HCEC 1CT (cell line): ENCODE results near the gene TKTL1.

Source experiments
- DNase-seq: peaks from one replicate; pipeline ENCODE4 v3.0.0-alpha.2; 2017

The TKTL1 gene

DNA sequence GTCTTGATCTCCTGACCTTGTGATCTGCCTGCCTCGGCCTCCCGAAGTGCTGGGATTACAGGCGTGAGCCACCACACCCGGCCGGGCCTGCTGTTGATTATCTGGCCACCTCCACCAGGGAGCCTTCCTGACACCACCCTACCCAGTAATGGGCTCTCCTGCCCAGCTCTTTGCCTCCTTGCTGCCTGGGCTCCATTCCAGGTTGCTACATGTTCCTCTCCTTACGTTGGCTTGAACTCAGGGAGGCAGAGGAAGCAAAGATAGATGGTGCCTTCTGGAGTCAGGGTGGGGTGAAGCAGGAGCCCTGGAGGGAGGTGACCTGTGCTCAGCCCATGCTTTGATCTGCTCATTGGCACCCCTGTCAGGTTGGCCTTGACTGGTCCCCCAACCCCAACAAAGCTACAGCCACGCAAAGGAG lies 52.5 kb downstream of the TKTL1 start:
- peak; percentile 28 for DNase-seq

DNA sequence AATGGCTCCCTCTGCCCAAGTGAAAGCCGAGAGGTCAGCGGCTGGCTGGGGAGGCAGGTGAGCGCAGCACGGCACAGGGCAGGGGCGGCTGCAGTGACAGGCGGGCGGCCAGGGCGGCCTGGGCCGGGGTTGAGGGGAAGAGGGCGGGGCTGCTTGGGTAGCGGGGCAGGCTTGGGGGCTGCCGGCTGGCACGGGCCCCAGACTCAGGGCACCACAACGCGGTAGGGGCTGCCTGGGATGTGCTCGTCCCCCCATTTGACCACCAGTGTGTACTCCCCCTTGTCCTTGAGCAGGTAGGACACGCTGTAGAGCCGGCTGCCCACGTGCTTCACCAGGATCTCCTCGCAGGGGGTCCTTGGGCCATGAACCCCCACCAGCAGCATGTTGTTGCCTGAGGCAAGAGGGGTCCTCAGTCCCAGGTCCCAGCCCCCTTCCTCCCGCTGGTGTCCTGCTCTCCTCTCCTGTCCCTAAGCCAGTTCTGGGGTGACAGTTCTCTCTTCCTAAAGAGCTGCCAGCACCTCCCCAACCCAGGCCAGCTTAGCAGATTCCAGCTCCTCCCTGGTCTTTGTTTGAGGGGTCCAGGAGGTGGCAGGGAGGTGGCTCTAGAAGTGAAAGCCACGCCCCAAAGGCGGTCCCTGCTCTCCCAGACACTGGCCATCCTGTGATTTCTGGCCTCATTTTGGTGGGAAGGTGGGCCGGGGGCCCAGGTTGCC lies 53.2 kb downstream of the TKTL1 start:
- DNase-seq: peak; percentile 0

DNA sequence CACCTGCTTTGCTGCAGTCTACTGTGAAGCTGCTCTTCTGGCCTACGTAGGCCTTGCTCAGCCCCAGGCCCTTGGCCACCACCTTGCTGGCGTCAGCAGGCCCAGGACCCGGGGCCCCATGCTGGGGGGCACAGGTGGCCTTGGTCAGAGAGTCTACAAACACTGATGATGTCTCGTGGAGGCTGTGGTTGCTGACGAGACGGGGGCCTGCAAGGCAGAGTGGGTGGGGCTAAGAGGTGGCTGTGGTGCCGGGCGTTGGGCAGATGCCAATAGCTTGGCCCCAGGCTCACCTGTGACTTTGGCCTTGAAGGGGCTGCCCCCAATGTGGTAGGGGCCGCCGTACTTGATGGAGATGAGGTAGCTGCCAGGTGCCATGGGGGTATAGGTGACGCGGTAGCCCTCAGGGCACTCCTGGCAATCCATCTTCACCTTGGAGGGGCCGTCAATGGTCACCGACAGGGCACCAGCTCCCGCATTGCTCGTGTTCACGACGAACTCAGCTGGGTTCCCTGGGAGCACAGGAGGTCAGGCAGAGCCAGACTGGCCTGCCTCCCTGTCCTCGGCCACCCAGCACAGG lies 53.9 kb downstream of the TKTL1 start:
- peak; percentile 3 for DNase-seq

DNA sequence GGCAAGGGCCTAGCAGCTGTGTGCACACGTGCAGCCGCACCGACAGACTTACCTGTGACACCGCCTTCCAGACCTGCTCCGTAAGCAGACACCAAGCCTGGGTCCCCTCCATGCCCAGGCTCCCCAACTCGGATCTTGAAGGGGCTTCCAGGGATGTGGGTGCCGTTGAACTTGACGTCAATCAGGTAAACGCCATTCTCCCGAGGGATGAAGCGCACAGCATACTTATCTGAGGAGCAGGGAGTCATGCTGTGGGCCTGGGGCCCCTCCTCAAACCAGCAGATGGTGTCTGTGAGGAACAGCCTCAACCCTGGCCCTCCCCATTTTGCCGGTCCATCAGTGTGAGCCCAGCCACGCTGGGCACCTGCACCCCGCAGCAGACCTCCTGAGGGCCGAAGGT lies 54.4 kb downstream of the TKTL1 start:
- peak; percentile 0 for DNase-seq

DNA sequence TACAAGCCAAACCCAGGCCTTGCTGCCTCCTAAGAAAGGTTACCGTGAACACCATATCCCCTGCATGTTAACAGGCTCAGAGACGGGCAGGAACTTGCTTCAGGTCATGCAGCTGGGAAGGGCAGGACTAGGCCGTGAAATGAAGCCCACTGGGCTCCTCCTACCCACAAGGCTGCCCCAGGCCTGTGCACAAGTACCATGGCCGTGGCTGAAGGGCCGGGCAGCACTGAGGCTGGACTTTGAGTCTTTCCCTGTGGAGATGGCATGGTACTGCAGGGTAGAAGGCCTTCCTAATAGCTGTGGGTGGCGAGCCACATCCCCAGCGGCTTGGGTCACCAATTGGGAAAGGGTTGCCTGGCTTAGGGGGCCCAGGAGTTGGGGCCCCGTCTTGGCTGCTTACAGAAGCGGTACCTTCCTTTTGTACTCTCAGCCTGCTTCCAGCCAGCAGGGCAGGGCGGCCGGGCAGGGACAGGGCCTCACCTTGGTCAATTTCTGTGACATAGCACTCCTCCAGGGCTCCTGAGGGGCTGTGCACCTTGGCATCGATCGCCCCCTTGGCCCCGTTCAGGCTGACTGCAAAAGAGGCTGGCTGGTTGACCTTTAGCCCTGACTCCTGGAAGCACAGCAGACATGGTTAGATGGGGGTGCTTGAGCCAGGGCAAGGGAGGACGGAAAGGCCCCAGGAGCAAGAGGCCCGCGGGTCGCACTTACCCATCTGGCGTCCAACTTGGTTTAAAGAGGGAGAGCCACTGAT lies 55.0 kb downstream of the TKTL1 start:
- peak; percentile 4 for DNase-seq

DNA sequence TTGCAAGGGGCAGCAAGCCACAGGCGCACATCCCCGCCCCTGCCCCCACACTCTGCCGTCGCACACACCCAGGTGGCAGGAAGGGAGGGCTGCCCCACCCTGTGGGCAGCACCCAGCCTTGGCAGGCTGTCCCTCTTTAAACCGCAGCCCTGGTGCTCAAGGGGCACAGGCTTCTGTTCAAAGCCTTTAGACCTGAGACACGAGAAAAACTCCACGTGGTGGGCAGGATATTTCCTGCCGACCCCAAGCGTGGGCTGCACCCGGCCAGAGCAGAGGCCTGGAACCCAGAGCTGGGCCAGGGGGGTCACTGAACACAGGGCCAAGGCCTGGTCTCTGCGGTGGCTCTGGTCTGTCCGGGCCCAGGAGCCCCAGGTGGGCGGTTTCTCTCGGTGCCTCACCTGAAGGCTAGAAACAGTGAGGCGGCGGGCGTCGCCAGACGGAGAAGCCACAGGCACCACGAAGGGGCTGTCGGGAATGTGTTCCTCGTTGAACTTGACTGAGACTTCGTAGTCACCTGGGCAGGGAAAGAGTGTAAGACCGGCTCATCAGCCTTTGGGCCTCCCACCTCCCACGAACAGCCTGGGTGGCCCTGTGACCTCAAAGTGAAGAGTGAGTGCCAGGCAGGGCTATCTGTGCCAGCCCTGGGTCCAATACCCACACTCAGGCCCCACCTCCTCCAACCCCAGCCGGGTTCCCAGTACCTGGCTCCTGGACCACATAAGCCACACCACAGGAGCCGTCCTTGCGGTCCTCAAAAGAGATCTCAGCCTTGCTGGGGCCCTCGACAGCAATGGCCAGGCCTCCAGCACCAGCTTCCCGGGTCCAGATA lies 55.8 kb downstream of the TKTL1 start:
- peak; percentile 2 for DNase-seq

DNA sequence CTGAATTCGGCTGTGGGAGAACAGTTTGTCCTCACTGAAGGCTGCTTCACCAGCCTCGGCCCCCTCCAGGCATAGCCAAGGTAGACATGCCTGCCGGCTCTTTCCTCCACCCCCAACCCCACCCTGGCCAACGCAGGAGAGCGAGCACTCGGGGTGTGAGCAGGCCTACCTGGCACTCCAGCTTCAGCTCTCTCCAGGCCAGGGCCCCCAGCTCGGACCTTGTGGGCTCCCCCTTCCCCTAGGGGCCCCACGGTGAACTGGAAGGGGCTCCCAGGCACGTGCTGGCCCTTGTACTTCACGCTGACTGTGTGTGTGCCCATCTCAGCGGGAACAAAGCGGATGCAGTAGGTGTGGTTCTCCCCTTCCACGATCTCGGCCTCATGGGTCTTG lies 56.4 kb downstream of the TKTL1 start:
- peak; percentile 0 for DNase-seq

DNA sequence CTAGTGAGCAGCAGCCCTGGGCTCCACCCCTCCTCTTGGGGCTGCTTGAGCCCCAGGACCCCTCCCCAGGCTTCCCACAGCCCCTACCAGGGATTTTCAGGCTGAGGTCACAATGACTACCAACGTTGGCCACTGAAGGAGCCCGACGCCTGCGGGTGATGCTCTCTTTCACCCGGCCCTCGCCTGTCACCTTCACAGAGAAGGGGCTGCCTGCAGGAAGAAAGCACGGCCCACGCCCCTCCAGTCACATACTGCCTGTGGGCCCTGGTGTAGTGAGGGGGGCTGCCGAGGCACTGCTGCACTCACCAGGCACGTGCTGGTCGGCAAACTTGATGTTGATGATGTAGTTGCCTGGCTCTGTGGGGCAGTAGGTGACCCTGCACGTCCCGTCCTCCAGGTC lies 56.9 kb downstream of the TKTL1 start:
- DNase-seq: peak; percentile 0

DNA sequence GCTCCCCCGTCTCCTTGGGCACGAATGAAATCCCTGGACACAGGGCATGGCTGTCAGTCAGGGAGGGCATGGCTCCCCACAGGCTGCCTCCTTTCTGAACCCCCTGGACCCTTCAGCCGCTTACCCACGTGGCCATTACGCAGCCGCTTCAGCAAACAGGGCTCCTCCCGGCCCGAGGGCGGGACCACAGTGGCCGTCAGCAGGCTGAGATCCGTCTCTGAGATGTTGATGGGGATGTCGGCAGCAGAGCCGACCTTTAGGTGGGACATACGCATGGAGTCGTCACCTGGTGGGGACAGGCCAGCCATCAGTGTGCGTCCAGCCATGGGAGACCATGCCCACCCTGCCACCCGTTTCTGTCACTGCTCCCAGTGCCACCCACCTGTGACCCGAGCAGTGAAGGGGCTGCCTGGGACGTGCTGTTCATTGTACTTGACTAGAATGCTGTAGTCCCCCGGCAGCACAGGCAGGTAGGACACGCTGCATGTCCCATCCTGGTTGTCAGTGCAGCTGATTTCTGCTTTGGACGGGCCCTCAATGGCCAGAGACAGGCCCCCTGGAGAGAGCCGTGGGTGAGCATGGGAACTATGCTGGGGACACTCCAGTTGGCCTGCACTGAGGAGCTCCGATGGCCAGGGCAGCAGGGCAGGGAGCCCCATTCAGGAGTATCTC lies 57.7 kb downstream of the TKTL1 start:
- peak; percentile 1 for DNase-seq

DNA sequence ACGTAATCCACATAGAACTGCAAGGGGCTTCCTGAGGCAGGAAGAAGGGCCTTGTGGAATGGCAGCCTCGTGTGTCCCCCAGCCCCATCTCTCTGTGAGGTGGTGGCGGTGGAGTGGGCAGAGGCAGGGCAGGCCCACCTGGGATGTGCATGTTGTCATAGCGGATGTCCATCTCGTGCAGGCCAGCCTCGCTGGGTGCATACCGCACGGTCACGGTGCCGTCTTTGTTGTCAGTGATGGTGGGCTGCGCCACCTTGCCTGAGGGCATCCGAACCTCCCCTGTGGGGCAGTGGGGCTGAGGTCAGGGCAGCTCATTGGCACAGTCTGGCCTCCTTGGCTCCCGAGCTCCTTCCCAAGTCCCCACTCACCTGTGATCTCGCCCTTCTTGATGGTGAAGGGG lies 58.4 kb downstream of the TKTL1 start:
- DNase-seq: peak; percentile 1

DNA sequence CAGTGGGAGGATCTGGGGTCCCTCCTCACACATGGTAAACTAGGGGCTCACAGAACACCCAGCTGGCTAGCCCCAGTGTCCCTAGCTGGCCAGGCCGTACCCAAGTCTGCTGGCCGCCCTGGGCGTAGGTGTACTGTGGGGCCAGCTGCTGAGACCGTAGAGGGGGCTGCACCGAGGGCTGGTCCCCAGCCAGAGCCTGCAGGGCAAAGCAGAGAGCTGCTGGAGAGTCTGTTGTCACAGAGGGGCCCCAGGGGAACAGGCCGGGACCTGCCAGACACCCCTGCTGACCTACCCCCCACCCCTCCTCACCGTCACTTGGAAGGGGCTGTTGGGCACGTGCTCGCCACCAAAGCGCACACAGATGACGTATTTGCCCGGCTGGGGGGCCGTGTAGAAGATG lies 58.9 kb downstream of the TKTL1 start:
- DNase-seq: peak; percentile 1

DNA sequence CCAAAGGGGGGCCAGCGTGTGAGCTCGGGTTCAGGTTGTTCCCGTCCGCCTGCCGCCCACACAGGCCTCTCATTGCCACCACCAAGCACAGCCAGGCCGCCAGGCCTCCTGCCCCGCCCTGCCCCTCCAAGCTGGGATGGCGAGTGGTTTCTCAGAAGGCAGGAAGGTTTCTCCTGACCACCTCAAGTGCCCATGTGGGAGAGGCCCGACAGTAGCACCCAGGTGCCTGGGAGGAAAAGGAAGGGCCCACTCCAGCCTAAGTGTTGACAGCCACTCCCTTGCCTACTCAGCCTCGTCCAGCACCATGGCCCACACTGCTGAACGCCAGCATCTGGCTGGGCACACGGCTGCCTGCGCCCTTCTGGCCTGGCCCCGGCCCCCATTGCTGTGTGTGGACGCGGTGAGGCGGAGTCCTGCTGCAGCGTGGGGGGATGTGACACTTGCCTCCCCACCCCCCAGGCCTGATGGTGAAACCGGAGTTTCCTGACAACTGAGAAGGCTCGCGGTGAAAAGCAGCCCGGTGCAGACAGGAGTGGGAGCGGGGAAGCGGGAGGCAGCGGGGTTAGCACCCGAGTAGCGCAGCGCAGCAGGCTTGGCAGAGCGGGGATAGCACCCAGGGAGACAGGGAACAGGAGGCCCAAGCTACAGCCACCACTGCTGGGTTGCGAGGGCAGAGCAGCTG lies 59.6 kb downstream of the TKTL1 start:
- peak; percentile 0 for DNase-seq

DNA sequence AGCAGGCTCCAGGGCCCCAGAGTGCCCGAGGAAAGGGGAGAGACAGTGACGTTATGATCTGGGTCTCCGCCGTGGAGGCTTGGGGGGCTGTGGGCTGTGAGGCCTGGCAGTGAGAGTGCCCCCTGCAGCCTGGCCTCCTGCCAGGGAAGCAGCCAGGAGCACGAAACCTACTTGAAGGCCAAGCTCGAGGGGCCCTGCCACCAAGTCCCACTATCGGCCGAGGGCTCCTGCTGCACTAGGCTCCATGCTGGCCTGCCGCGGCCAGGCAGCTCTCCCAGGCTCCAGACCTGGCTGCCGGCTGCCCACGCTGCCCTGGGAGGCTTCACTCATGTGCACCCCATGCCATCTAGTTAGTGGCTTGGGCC lies 60.2 kb downstream of the TKTL1 start:
- DNase-seq: peak; percentile 3

DNA sequence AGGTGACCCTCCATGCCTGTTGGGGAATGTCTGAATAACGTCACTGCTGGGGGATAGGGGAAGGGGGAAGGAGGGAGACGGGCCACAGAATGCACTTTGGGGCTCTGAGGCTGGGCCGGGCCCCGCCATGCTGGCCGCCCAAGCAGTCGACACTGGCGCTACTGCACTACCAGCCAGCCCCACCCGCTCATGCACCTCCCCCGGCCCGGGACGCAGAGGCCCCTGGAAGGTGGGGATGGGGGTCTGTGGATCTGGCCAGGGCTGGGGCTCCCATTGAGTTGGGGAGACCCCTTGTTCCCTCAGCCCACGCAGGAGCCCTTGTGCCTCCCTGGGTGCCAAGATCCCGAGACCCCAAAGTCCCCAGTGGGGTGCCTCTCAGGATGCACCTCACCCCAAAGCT lies 61.0 kb downstream of the TKTL1 start:
- peak; percentile 0 for DNase-seq

DNA sequence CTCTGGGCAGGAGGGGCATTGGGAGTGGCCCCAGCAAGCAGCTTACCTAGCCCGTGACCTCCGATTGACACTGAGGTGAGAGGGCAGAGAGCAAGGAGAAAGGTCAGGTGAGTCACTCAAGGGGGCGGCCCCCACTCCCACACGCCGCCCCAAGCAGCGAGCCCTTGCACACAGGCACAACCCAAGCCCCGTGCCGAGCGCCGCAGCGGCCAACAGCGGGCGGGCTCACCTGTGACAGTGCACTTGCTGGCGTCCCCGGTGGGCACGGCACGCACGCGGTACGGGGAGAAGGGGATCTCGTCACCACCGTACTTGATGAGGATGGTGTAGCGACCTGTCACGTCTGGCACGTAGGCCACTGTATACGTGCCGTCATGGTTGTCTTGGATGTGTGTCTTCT lies 61.6 kb downstream of the TKTL1 start:
- DNase-seq: peak; percentile 0

DNA sequence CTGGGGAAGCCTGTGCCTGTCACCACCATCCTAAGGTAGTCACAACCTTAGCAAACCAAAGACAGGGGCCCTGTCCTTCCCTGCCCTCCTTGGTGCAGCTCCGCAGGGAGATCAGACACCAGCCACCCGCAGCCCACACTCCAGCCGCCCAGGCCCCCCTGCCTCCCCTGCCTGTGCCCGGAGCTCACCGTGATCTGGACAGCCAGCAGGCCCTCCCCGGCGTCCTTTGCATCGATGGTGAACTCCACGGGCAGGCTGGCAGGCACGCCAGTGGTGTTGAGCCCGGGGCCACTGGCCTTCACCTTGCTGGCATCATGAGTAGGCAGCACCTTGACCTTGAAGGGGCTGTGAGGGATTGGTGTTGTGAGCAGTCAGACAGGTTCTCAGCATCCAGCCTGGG lies 62.4 kb downstream of the TKTL1 start:
- peak; percentile 0 for DNase-seq

DNA sequence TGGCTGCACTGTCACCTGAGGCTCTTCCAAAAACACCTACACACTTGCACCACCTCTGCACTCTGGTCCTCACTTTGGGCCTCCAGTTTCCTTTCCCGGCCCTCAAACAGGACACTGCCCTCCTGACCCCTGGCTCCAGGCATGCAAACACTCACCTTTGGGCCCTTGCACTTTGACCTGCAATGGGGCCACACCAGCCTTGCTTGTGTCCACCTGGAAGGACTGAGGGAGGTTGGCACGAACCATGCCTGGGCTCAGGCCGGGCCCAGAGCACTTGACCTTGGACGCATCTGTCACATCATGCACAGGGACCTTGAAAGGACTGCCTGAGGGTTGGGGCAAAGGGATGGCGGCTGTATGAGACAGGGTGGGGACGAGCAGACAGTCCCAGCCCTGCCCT lies 63.2 kb downstream of the TKTL1 start:
- DNase-seq: peak; percentile 0

DNA sequence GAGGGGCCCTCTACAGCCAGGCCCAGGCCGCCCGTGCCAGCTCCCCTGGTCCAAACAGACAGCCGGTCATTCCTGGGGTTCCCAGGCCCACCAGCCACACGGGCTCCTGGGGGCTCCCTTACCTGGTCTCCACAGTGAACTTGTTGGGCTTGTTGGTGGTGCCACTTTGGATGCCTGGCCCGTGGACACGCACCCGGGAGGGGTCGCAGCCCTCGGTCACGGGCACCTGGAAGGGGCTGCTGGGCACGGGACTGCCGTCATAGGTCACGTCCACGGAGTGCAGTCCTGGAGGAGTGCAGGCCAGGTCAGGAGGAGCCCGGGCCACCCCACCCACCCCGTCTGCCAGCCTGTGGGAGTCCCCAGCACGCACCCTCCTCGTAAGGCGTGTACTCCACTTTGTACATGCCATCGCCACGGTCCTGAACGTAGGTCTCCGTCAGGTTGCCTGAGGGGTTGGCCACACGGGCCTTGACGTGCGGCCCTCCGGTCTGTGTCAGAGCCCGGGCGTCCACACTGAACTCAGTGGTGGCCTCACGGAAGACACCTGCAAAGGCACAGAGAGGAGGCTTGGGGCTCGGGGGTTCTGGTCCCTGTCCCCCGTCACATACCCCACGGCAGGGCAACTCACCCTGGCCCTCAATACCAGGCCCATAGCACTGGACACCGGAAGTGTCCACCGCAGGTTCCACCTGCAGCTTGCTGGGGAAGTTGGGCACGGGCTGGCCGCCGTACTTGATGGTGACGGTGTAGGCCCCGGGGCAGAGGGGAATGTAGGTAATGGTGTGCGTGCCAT lies 64.0 kb downstream of the TKTL1 start:
- peak; percentile 0 for DNase-seq

DNA sequence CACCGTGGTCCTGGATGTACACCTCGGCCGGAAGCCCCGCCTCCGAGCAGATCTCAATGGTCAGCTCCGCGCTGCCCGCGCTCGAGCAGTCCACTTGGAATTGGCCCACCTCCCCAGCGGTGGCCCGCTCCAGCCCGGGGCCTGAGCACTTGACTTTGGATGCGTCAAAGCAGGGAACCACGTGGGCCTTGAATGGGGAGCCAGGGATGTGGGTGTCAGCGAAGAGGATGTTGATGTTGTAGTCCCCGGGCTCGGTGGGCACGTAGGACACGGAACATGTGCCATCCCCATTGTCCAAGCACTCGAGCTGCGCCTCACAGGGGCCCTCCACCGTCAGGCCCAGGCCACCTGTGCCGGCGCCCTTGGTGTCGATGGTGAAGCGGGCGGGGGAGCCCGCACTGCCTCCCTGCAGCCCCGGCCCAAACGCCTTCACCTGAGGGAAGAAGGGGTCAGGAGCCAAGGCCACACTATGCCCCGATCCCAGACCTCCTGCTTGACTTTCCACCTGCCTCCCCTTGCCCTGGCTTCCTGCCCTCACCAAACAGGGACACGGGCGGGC lies 64.6 kb downstream of the TKTL1 start:
- no peak for DNase-seq

DNA sequence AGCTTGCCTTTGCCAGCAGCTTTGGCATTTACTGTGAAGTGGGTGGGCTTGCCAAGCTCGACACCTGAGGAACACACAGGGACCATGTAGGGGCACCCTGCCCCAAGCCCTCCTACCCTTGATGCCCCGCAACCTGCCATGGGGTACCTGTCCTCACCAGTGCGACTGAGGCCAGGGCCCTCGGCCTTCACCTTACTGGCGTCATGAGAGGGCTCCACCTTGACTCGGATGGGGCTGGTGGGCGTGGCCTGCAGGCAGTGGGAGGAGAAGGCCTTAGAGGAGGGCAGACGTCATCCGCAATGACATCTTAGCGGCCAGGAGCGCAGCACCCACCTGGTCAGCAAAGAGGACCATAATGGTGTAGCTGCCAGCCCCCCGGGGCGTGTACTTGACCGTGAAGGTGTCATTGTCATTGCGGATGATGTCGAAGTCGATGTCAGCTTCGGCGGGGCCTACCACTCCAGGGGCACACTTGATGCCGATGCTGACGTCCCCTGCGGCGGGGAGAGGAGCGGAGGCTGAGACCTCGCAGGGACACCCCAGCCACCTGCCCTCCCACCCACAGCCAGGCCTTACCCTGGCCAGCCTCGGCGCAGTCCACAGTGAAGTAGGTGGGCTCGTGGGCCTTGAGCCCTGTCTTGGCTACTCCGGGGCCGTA lies 66.6 kb downstream of the TKTL1 start:
- no peak for DNase-seq
